ENCODE data around the gene ZNF771.

Gene ZNF771

DNA sequence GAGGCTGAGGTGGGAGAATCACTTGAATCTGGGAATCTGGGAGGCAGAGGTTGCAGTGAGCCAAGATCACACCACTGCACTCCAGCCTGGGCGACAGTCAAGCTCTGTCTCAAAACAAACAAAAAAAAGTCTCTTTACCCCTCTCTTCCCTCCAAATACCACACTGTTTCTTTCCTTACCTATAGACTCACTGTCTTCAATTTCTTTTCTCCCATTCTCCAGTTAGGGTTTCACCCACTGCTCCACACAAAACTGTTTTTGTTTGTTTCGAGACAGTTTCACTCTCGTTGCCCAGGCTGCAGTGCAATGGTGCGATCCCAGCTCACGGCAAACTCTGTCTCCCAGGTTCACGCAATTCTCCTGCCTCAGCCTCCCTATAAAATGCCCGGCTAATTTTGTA is 46.2 kb upstream of the ZNF771 start:
- TF ChIP-seq, protein P1, sequence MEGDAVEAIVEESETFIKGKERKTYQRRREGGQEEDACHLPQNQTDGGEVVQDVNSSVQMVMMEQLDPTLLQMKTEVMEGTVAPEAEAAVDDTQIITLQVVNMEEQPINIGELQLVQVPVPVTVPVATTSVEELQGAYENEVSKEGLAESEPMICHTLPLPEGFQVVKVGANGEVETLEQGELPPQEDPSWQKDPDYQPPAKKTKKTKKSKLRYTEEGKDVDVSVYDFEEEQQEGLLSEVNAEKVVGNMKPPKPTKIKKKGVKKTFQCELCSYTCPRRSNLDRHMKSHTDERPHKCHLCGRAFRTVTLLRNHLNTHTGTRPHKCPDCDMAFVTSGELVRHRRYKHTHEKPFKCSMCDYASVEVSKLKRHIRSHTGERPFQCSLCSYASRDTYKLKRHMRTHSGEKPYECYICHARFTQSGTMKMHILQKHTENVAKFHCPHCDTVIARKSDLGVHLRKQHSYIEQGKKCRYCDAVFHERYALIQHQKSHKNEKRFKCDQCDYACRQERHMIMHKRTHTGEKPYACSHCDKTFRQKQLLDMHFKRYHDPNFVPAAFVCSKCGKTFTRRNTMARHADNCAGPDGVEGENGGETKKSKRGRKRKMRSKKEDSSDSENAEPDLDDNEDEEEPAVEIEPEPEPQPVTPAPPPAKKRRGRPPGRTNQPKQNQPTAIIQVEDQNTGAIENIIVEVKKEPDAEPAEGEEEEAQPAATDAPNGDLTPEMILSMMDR (conservative IDR thresholded peaks at IDR 0.05; ENCODE audit: low read depth): no peak
- no peak for DNase-seq (ENCODE audit: low spot score)
- ChIA-PET POLR2A (ENCODE audit: low non-redundant PET) (no interaction called here), CTCF (interaction anchor here (0.7 kb wide), 1 partner anchor 461 kb away, joined by 3 read pairs; no protein-coding TSS in a partner anchor)
- H3K27ac ChIP-seq: peak overlapping the region; percentile 95

DNA sequence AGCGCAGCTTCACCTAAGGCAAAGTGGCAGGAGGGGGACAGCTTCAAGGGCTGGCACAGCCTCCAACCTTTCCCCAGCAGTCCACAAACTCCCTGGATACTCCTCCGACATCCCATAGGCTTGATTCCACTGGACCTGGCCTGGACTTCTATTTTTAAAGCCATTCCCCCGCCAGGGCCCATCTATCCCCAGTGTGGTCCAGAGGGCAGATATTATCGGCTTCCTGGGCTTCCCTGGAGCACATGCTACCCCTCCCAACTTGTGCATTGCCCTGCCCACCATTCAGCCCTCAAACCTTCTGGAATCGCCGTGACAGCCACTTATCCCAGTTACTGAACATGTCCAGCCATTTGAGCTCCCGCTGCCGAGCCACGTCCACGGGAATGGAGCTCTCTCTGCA is 42.2 kb upstream of the ZNF771 start:
- ChIA-PET POLR2A (ENCODE audit: low non-redundant PET) (no interaction called here), CTCF (interaction anchor here (0.8 kb wide), 1 partner anchor 10 kb away, joined by 3 read pairs; the partner anchor contains the start of gene CD2BP2)
- H3K27ac ChIP-seq: peak overlapping the region; percentile 22
- TF ChIP-seq, protein P1 (conservative IDR thresholded peaks at IDR 0.05; ENCODE audit: low read depth): no peak
- DNase-seq (ENCODE audit: low spot score): no peak

DNA sequence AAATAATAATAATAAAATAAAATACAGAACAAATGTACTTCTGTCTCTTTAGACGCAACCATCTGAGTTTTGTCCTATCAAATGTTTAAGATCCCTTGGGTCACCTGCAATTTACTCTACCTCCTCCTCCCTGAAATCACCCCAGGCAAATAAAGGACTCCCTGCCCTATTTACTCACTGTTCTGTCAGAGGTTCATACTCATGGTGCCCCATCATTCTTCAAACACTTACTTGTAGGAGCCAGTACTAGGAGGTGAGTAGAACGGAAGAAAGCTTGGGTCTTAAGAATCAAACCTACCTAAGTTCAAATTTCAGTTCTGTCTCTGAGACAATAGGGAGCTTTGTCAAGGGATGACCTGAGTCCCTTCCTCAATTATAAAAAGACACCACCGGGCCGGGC is 40.9 kb upstream of the ZNF771 start:
- no peak for DNase-seq (ENCODE audit: low spot score)
- no peak overlapping the region for H3K27ac ChIP-seq
- ChIA-PET CTCF (interaction anchor here (1.1 kb wide), 1 partner anchor 43 kb away, joined by 4 read pairs; no protein-coding TSS in a partner anchor), POLR2A (ENCODE audit: low non-redundant PET) (no interaction called here)
- TF ChIP-seq, protein P1 (conservative IDR thresholded peaks at IDR 0.05; ENCODE audit: low read depth): no peak

DNA sequence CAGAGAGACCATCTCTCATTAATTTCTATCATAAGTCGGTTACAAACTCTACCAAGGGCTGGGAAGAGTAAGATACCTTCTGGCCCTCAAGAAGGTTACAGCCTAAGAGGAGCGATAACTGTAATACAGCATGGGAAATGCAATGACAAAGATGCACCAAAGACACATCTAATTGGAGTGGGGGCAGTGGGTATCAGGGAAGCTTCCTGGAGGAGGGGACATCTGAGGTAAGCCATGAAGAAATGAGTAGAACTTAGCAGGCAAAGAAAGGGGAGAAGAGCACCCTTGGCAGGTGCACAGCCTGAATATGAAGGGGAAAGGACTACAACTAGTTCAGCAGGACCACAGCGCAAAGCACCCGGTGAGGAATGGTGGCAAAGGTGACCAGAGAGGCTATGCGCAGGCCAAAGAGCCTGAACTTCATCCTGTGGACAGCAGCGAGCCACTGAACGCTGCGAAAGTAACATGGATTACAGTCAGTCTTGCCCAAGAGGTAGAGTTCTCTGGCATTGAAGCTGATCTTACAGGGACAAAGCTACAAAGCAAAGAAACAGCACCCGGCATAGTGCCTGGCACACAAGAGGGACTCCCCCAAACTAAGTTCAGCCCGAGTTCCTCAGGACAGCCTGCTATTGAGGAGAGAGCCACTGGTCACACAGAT is 39.9 kb upstream of the ZNF771 start:
- TF ChIP-seq, protein P1 (conservative IDR thresholded peaks at IDR 0.05; ENCODE audit: low read depth): no peak
- H3K27ac ChIP-seq: peak overlapping the region; percentile 88
- POLR2A ChIA-PET (ENCODE audit: low non-redundant PET): no interaction called here
- no peak for DNase-seq (ENCODE audit: low spot score)
- CTCF ChIA-PET: interaction anchor here (0.6 to 1.1 kb wide), 2 partner anchors 42 to 217 kb away, joined by 3 to 4 read pairs; no protein-coding TSS in a partner anchor

DNA sequence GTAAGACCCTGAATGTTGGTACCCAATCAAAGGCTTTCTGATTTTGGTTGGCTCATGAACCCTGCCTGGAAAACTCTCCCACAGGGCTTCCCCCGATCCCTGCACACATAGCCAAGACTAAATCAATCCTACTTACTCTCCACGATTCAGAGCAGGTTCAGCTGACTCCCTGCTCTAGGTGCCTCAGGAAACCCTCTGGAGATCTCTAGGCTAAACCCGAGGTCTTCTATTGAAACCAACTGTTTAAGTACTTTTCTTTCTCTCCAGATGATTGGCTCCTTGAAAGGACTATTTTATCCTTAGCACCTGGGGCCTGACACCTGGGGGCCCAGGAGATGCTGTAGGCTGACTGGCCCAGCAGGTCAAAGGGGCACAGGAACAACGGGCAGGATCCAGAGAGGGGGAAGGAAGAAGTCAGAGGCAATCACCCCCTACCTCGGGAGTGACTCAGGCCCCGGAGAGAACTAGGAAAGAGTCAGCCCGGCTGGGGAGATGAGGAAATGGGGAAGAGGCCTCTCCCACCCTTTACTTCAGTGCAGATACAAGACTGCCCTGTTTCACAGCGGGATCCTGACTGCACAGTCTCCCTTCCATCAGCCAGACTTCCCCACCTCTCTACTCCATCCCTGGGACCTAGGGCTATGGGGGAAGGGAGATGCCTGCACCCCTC is 39.1 kb upstream of the ZNF771 start:
- CTCF ChIA-PET: interaction anchor here (1.1 kb wide), 1 partner anchor 41 kb away, joined by 4 read pairs; no protein-coding TSS in a partner anchor

DNA sequence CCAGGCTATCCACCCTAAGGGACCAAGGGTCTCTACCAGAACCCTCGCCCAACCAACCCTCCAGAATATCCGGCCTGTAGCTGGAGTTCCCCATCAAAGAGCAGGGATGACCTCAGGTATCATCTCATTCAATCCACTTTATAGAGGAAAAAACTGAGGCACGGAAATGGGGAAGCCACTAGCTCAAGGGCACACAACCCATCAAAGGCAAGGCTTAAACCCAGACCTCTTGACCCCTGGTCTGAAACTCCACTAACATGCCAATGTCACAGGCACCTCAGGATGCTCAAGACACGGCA is 38.7 kb upstream of the ZNF771 start:
- TF ChIP-seq, protein P1 (conservative IDR thresholded peaks at IDR 0.05; ENCODE audit: low read depth): no peak
- ChIA-PET POLR2A (ENCODE audit: low non-redundant PET) (no interaction called here), CTCF (interaction anchor here (1.1 kb wide), 1 partner anchor 41 kb away, joined by 4 read pairs; no protein-coding TSS in a partner anchor)
- DNase-seq (ENCODE audit: low spot score): no peak
- peak overlapping the region; percentile 88 for H3K27ac ChIP-seq

More for the DNA sequence above, 39.1 kb upstream of the ZNF771 start:
- H3K27ac ChIP-seq: peak overlapping the region; percentile 88
- peak; percentile 48 for DNase-seq (ENCODE audit: low spot score)
- TF ChIP-seq, protein P1 (conservative IDR thresholded peaks at IDR 0.05; ENCODE audit: low read depth): no peak
- POLR2A ChIA-PET (ENCODE audit: low non-redundant PET): no interaction called here

Measured in RWPE1 (cell line).